Activated CD4-positive, alpha-beta T cell treated with anti-CD3 and anti-CD28 coated beads, Interleukin-2, amount 10 ng/mL, durations not matched to agents 7 days and 5 days (primary cell): Measurements from ENCODE around the gene EML5. TPM values are rescaled to one million over a fixed set of nuclear protein-coding genes. Genes with fewer than 3 reads are reported as not detected.

Experiments used
- CTCF ChIA-PET: fragments of 350-600 bp; sonication (Branson Sonifier 250); formaldehyde crosslinking; loops from one replicate; lab custom pipeline; 2021; ENCODE audit warnings: antibody characterized with exemption; lab: Charles Lee
- POLR2A ChIA-PET: fragments of 350-600 bp; sonication (Branson Sonifier 250); formaldehyde crosslinking; loops from one replicate; lab custom pipeline; 2021; ENCODE audit warnings: antibody characterized with exemption; lab: Charles Lee
- DNase-seq: peaks from one replicate; pipeline ENCODE4 v3.0.0-alpha.2; 2020
- H3K27ac Mint-ChIP-seq: one replicate; pipeline ENCODE4 v1.8.0; 2021; ENCODE audit warnings: mild to moderate bottlenecking, moderate library complexity, mixed read lengths
- H3K27me3 Mint-ChIP-seq: one replicate; pipeline ENCODE4 v1.8.0; 2021; ENCODE audit warnings: mixed read lengths
- H3K36me3 Mint-ChIP-seq: one replicate; pipeline ENCODE4 v1.8.0; 2021; ENCODE audit warnings: low read depth, mixed read lengths
- H3K4me1 Mint-ChIP-seq: one replicate; pipeline ENCODE4 v1.8.0; 2021; ENCODE audit warnings: mixed read lengths
- H3K4me3 Mint-ChIP-seq: one replicate; pipeline ENCODE4 v1.8.0; 2021; ENCODE audit warnings: mild to moderate bottlenecking, moderate library complexity, mixed read lengths
- H3K9me3 Mint-ChIP-seq: one replicate; pipeline ENCODE4 v1.8.0; 2021; ENCODE audit warnings: mixed read lengths
- total RNA-seq, 2 experiments: library from RNA; stranded (reverse); gene quantifications; one replicate each; pipeline ENCODE4 v1.2.3, GENCODE V29; 2021

The EML5 gene
- total RNA-seq, 2 experiments from 2014 or later = 2.6 TPM

GRCh38 chr14:88562831-88563686 lies 229.7 kb downstream of the EML5 start, which contains the start of gene ZC3H14:
Gene ZC3H14 (plus strand): TSS chr14:88563037. CDS start chr14:88563134, 97 bp downstream.
- Mint-ChIP-seq H3K27me3 (peaks cover 24% of the 10 kb centered on the region), H3K4me1 (peaks cover 28% of the 10 kb centered on the region), H3K36me3 (peaks cover 11% of the 10 kb centered on the region), H3K9me3 (peaks cover 3% of the 10 kb centered on the region), H3K4me3 (peak within 1 kb of the TSS; percentile 87), H3K27ac (peak within 1 kb of the TSS; percentile 93)
- POLR2A ChIA-PET = no interaction called here
- DNase-seq = peak; percentile 84
- CTCF ChIA-PET = no interaction called here

DNA sequence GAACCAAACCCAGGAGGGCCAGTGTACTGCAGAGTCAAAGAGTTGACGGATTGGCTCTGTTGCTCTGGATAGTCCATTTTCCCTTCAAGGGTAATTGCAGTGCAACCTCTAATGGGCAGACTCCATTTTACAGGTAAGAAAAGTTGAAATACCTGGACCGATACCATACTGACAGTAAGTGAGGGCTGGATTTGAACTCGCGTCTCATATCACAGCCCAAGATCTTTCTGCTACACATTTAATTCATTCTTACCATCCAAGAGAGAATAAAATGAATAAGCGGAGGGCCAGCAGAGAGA lies 230.3 kb downstream of the EML5 start:
- CTCF ChIA-PET = no interaction called here
- peak overlapping the region; percentile 87 for H3K4me3 Mint-ChIP-seq
- H3K27me3 Mint-ChIP-seq = peaks cover 24% of the 10 kb centered on the region
- H3K36me3 Mint-ChIP-seq = peaks cover 6% of the 10 kb centered on the region
- no peak for DNase-seq
- H3K9me3 Mint-ChIP-seq = no peaks in the 10 kb centered on the region
- peak overlapping the region; percentile 93 for H3K27ac Mint-ChIP-seq
- POLR2A ChIA-PET = no interaction called here
- peaks cover 32% of the 10 kb centered on the region for H3K4me1 Mint-ChIP-seq

Other genes with a start within 250 kb of the EML5 start
- gene PTPN21, start 237.9 kb downstream of the EML5 start, total RNA-seq = not detected
- gene ZC3H14, start 229.9 kb downstream of the EML5 start, total RNA-seq = 10 to 100 TPM; 33.6 to 46.8 TPM
- 1 to 10 TPM in 1 of 2 experiments, under 1 TPM in 1; 0.79 to 1.5 TPM for gene TTC8, start 31.7 kb upstream of the EML5 start, total RNA-seq